GM23338 (cell line): ENCODE results near the gene DCBLD2.

Experiments
- CREB1 ChIP-seq: fragments of 250-450 bp; sonication (Bioruptor Pico); IDR thresholded peaks from 2 replicates; pipeline ENCODE4 v1.5.0; 2020; ENCODE audit warnings: low read depth, mild to moderate bottlenecking, moderate library complexity
- CTCF ChIP-seq, 2 experiments: fragments of 200-600 bp in 1 of 2; sonication (generic) in 1 of 2; conservative IDR thresholded peaks; 2 replicates each; pipeline versions ENCODE4 v1.5.1 to v1.6.1; 2016 to 2017; ENCODE audit warnings: antibody characterized with exemption in 2 of 2, low read depth in 2 of 2, mild to moderate bottlenecking in 2 of 2, moderate library complexity in 1 of 2
- EZH2 ChIP-seq: fragments of 200-600 bp; sonication (generic); IDR thresholded peaks from one replicate; pipeline ENCODE4 v1.8.0; 2017; ENCODE audit warnings: antibody characterized with exemption, mild to moderate bottlenecking, low read depth; ENCODE audit not compliant: unreplicated experiment
- EZH2phosphoT487 ChIP-seq: fragments of 200-600 bp; sonication (generic); IDR thresholded peaks from one replicate; pipeline ENCODE4 v1.8.1; 2018; ENCODE audit warnings: antibody characterized with exemption; ENCODE audit not compliant: unreplicated experiment
- POLR2AphosphoS5 ChIP-seq: IDR thresholded peaks from 2 replicates; pipeline ENCODE4 v1.6.1; 2016; ENCODE audit warnings: antibody characterized with exemption, low read depth
- REST ChIP-seq: IDR thresholded peaks from one replicate; pipeline ENCODE4 v1.6.1; 2018; ENCODE audit warnings: antibody characterized with exemption; ENCODE audit not compliant: unreplicated experiment
- STAT1 ChIP-seq: IDR thresholded peaks from one replicate; pipeline ENCODE4 v1.6.1; 2016; ENCODE audit warnings: antibody characterized with exemption; ENCODE audit not compliant: unreplicated experiment
- ZNF331 ChIP-seq: fragments of 250-450 bp; sonication (Bioruptor Pico); IDR thresholded peaks from 2 replicates; pipeline ENCODE4 v1.5.0; 2020; ENCODE audit warnings: low read depth, mild to moderate bottlenecking, moderate library complexity

- TF ChIP-seq CTCF (conservative IDR thresholded peaks at IDR 0.05; ENCODE audit: low read depth in 2 of 2): no peak
- TF ChIP-seq EZH2: no peak
- TF ChIP-seq REST: no peak
- no peak for TF ChIP-seq CREB1 (CRISPR knock-in tag)
- TF ChIP-seq POLR2AphosphoS5: no peak
- TF ChIP-seq STAT1: no peak
- no peak for TF ChIP-seq ZNF331 (CRISPR knock-in tag)
- TF ChIP-seq EZH2phosphoT487: no peak
Observed at GRCh38 chr3:98892263-98892662, 9.2 kb downstream of the DCBLD2 start.
